Urinary bladder (tissue), 4 donors: ENCODE measurements around the gene RUNX2. TPM values are rescaled to one million over a fixed set of nuclear protein-coding genes. Genes with fewer than 3 reads are reported as not detected.

Experiments
- DNase-seq: peaks from one replicate; pipeline ENCODE4 v3.0.0-alpha.2; 2015; ENCODE audit errors: extremely low spot score
- H3K27ac ChIP-seq: one replicate; pipeline ENCODE4 v1.5.1; 2013; ENCODE audit warnings: low read depth, mild to moderate bottlenecking, moderate library complexity
- H3K36me3 ChIP-seq: one replicate; pipeline ENCODE4 v1.6.1; 2013; ENCODE audit warnings: mild to moderate bottlenecking, moderate library complexity; ENCODE audit not compliant: insufficient read depth
- H3K4me1 ChIP-seq: one replicate; pipeline ENCODE4 v1.6.1; 2013; ENCODE audit warnings: mild to moderate bottlenecking, moderate library complexity; ENCODE audit not compliant: insufficient read depth
- H3K4me3 ChIP-seq: one replicate; pipeline ENCODE4 v1.5.1; 2013; ENCODE audit warnings: low read depth, low read length
- WGBS: extraction: QIAGEN DNeasy Blood & Tissue Kit; methylation state at CpG from one replicate; pipeline ENCODE4 v1.1.7; 2013; 5-methylcytosine and 5-hydroxymethylcytosine counted together
- polyA plus RNA-seq: library from polyadenylated mRNA; stranded (reverse); fragments of 200-250 nt; gene quantifications from one replicate; pipeline ENCODE4 v1.2.3, GENCODE V29; 2013
- total RNA-seq: library from RNA; depleted of rRNA; stranded (reverse); fragments of >200 nt; gene quantifications from one replicate; pipeline ENCODE4 v1.2.3, GENCODE V29; 2014
- donor health status: healthy with polysubstance abuse.
- donor health status: healthy.

Gene RUNX2
- total and polyA plus RNA-seq, 2 donors = 2.4 to 2.6 TPM

DNA sequence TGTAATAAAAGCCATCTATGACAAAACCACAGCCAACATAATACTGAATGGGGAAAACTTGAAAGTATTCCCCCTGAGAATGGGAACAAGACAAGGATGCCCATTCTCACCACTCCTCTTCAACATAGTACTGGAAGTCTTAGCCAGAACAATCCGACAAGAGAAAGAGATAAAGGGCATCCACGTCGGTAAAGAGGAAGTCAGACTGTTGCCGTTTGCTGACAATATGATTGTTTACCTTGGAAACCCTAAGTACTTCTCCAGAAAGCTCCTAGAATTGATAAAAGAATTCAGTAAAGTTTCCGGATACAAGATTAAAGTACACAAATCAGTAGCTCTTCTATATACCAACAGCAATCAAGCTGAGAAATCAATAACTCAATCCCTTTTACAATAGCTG, 14.0 kb upstream of the RUNX2 start:
- no peaks in the 10 kb centered on the region for H3K36me3 ChIP-seq
- no peaks in the 10 kb centered on the region for H3K4me1 ChIP-seq
- H3K27ac ChIP-seq = no peak overlapping the region
- 58% methylated on average over 5 of the region's 5 CpGs for WGBS
- DNase-seq = no peak
- no peak overlapping the region for H3K4me3 ChIP-seq

- Histone ChIP-seq H3K27ac (no peak overlapping the region), H3K4me3 (no peak overlapping the region), H3K36me3 (no peaks in the 10 kb centered on the region), H3K4me1 (no peaks in the 10 kb centered on the region)
- 92% methylated on average over 4 of the region's 4 CpGs for WGBS
- no peak for DNase-seq
Observed at GRCh38 chr6:45320349-45320748, 7.8 kb upstream of the RUNX2 start.

DNA sequence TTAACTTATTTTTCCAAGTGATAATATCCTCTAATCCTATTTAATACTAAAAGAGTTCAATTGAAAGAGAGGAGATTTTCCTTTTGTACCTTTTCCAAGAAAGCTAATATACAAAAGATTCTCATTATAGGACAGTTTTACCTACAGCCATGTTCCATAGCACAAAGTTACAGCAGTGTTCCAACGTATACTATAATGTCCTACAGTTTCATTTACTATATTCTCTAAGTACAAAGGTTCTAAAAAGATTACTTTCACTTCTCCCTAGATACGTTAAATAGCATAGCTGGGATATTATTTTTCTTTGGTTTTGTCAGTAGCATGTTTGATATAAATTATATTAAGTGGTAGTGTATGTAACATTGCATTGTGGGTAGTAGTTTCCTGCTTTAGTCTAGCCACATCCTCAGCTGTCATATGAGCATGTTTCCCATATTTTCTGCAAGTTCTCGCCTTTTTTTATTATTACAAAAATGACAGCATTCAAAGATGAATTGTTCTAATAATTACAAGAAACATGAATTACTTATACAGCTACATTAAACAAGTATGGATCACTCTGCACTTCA, 4.4 kb upstream of the RUNX2 start:
- Histone ChIP-seq H3K4me1 (no peaks in the 10 kb centered on the region), H3K27ac (no peak overlapping the region), H3K36me3 (no peaks in the 10 kb centered on the region), H3K4me3 (no peak overlapping the region)
- no peak for DNase-seq
- WGBS = 80% methylated on average over 3 of the region's 3 CpGs

DNA sequence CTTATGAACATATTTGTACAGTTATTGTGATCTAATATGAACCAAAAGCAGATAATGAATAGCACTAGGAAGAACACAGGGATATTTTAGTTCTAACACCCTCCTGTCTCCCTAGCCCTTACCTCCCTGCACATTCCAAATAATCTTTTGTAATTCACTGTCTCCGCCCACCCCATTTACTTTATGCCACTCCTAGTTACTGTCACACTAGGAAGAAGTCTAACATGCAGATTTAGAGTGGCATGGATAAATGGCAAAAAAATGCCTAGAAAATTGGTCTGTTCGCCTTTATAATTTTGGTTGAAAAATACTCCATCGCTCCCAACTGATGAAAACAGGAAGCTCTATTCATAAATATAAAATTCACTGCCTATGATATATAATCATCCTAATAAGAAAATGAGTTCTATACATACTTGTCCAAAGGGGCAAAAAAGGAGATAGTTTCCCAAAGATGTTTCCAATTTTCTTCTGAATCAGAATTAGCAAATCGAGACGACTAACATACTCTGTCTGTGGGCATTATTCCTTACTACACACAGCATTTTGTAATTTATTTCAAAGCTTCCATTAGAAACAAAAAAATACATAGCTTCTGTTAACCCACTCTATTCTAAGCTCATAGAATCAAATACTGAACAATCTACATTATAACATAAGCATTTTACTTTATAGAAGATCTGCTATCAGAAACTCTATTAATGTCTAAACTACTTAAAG, 1.3 kb upstream of the RUNX2 start:
- Histone ChIP-seq H3K36me3 (no peaks in the 10 kb centered on the region), H3K4me3 (no peak overlapping the region), H3K27ac (no peak overlapping the region), H3K4me1 (no peaks in the 10 kb centered on the region)
- no peak for DNase-seq
- WGBS = 92% methylated on average over 5 of the region's 5 CpGs

DNA sequence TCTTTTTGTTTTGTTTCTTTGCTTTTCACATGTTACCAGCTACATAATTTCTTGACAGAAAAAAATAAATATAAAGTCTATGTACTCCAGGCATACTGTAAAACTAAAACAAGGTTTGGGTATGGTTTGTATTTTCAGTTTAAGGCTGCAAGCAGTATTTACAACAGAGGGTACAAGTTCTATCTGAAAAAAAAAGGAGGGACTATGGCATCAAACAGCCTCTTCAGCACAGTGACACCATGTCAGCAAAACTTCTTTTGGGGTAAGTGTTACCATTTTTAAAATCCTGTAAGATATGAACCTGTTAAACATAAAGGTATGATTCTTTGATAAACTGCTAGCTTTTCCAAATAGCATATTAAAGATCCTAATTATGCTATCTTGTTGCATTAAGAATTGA, 393 bp downstream of the RUNX2 start:
- no peaks in the 10 kb centered on the region for H3K36me3 ChIP-seq
- H3K4me3 ChIP-seq = no peak overlapping the region
- no peak overlapping the region for H3K27ac ChIP-seq
- DNase-seq = no peak
- H3K4me1 ChIP-seq = no peaks in the 10 kb centered on the region

- 75% methylated on average over 2 of the region's 2 CpGs for WGBS
- Histone ChIP-seq H3K4me1 (no peaks in the 10 kb centered on the region), H3K4me3 (no peak overlapping the region), H3K27ac (no peak overlapping the region), H3K36me3 (no peaks in the 10 kb centered on the region)
- DNase-seq = no peak
Observed at GRCh38 chr6:45344900-45345299, 16.8 kb downstream of the RUNX2 start.

- Histone ChIP-seq H3K4me1 (no peaks in the 10 kb centered on the region), H3K4me3 (no peak overlapping the region), H3K27ac (no peak overlapping the region), H3K36me3 (no peaks in the 10 kb centered on the region)
- DNase-seq = no peak
Observed at GRCh38 chr6:45350186-45350710, 22.1 kb downstream of the RUNX2 start.

DNA sequence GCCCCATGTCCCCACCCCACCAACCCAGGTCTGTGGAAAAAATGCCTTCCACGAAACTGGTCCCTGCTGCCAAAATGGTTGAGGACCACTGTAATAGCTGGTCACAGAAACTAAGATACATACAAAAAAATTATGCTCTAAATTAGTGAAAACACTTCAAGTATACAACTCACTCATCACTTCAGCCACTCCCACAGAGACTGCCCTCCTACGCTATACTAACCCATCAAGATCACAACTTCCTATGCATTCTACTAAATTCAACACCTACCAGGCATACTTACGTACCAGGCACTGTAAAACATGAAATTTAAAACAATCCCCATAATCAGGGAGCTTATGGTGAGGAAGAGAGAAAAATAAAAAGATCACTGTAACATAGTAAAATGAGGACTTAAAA, 22.9 kb downstream of the RUNX2 start:
- WGBS = 98% methylated on average over 3 of the region's 3 CpGs
- no peaks in the 10 kb centered on the region for H3K4me1 ChIP-seq

GRCh38 chr6:45351667-45352066, 23.5 kb downstream of the RUNX2 start:
- no peak overlapping the region for H3K4me3 ChIP-seq
- WGBS = 91% methylated on average over 1 of the region's 1 CpG
- no peaks in the 10 kb centered on the region for H3K36me3 ChIP-seq
- no peak overlapping the region for H3K27ac ChIP-seq
- no peaks in the 10 kb centered on the region for H3K4me1 ChIP-seq
- no peak for DNase-seq

More for the DNA sequence above, 22.9 kb downstream of the RUNX2 start:
- Histone ChIP-seq H3K27ac (no peak overlapping the region), H3K36me3 (no peaks in the 10 kb centered on the region), H3K4me3 (no peak overlapping the region)
- no peak for DNase-seq

DNA sequence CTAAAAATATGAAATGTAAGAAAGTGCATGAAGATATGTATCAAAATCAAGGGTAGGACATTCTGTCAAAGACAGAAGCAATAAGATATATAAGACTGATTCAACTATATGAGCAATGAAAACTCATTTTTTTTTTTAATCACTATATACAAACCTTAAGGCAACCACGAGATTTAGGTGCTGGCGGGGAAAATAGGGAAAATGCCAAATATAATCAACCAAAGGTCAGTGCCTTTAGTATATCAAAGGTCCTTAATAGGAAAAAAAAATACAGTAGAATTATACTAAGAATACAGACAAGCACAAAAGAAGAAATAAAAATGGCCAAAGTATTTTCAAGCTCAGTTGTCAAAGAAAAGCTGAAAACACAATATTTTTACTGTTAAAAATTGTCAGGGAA, 25.5 kb downstream of the RUNX2 start:
- no peak for DNase-seq
- H3K27ac ChIP-seq = no peak overlapping the region
- no peak overlapping the region for H3K4me3 ChIP-seq
- H3K36me3 ChIP-seq = no peaks in the 10 kb centered on the region
- no peaks in the 10 kb centered on the region for H3K4me1 ChIP-seq
- WGBS = 94% methylated on average over 2 of the region's 2 CpGs

GRCh38 chr6:45364466-45364865, 36.3 kb downstream of the RUNX2 start:
- H3K4me3 ChIP-seq = no peak overlapping the region
- no peaks in the 10 kb centered on the region for H3K4me1 ChIP-seq
- H3K36me3 ChIP-seq = peaks cover 1% of the 10 kb centered on the region
- DNase-seq = no peak
- no peak overlapping the region for H3K27ac ChIP-seq

DNA sequence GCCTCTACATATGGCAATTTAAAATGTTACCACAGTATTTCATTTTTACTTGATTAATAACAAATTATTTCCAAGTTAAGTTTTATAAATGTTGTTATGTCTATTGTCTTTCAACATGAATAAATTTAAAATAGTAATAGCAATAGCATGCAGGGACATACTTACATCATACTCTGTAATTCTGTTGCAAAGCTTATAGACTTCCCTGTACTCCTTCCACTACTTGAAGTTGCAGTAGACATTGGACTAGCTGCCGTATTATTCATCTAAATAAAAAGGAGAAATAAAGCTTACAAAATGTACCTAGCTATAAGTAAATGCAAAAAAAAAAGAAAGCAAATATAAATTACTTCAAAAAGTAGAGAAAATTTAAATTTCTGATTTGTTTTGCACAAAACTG, 36.9 kb downstream of the RUNX2 start:
- WGBS = 96% methylated on average over 1 of the region's 1 CpG
- no peak overlapping the region for H3K4me3 ChIP-seq

DNA sequence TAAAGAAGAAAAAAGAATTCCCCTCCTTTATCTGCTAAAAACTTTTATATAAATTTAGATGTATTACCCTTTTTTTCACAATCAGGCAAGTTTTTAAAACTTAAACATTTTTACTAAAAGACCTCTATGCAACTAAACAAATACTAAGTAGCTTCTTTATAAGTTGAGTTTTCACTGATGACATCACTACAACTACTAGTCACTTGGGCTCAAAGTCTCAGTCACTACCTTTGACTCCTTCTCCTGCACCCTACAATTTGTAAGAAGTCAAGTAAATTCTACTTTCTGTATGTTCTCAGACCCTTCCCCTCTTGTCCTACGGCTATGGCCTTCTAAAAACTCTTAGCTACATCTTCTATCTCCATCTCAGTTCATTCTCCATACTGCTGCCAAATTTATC, 38.4 kb downstream of the RUNX2 start:
- Histone ChIP-seq H3K4me1 (no peaks in the 10 kb centered on the region), H3K36me3 (peaks cover 1% of the 10 kb centered on the region), H3K4me3 (no peak overlapping the region), H3K27ac (no peak overlapping the region)
- no peak for DNase-seq
- 96% methylated on average over 1 of the region's 1 CpG for WGBS

More for the DNA sequence above, 36.9 kb downstream of the RUNX2 start:
- no peak overlapping the region for H3K27ac ChIP-seq
- no peak for DNase-seq
- H3K4me1 ChIP-seq = no peaks in the 10 kb centered on the region
- peaks cover 1% of the 10 kb centered on the region for H3K36me3 ChIP-seq

- no peak for DNase-seq
- no peak overlapping the region for H3K4me3 ChIP-seq
- H3K4me1 ChIP-seq = peaks cover 2% of the 10 kb centered on the region
- H3K27ac ChIP-seq = no peak overlapping the region
- H3K36me3 ChIP-seq = no peaks in the 10 kb centered on the region
Observed at GRCh38 chr6:45367999-45368398, 39.9 kb downstream of the RUNX2 start.
